Measurements from ENCODE around the gene MRPL21.

The MRPL21 gene

DNA sequence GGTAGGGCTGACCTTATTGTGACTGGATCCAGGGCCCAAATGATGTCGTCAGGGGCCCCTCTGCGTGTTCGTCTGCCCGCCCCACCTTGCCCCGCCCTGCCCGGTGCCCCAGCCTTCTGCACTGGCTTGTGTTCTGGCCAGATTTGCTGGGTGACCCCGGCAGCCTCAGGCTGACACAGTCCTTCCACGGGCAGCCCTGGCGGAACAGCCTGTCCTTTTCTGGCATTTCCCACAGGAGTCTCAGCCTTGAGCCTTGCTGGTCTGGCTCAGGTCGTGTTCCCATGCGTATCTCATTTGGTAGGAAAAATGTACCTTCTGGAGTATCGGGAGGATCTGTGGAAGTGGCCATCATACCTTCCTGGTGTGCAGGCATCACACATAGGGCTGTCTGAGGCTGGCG is 31.0 kb upstream of the MRPL21 start:
- H3K4me3 ChIP-seq (ENCODE audit: low read depth, low read length): no peak overlapping the region
- TF ChIP-seq, protein P1, sequence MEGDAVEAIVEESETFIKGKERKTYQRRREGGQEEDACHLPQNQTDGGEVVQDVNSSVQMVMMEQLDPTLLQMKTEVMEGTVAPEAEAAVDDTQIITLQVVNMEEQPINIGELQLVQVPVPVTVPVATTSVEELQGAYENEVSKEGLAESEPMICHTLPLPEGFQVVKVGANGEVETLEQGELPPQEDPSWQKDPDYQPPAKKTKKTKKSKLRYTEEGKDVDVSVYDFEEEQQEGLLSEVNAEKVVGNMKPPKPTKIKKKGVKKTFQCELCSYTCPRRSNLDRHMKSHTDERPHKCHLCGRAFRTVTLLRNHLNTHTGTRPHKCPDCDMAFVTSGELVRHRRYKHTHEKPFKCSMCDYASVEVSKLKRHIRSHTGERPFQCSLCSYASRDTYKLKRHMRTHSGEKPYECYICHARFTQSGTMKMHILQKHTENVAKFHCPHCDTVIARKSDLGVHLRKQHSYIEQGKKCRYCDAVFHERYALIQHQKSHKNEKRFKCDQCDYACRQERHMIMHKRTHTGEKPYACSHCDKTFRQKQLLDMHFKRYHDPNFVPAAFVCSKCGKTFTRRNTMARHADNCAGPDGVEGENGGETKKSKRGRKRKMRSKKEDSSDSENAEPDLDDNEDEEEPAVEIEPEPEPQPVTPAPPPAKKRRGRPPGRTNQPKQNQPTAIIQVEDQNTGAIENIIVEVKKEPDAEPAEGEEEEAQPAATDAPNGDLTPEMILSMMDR (IDR thresholded peaks at IDR 0.05; ENCODE audit: borderline replicate concordance, insufficient read depth, low read depth, low read length): no peak

DNA sequence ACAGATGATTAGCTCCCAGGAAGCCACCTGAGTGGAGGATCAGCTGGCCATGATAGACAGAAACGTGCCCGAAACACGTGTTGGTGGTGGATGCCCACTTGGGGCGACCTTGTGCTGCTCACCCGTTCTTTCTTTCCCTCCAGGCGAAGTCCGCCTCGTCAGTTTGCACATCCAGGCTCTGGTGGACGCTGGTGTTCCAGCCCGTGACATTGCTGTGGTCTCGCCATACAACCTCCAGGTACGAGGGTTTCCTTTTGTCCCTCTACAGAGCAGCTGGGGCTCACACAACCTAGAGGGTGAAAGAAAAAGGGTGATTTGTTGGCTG is 30.7 kb upstream of the MRPL21 start:
- TF ChIP-seq, protein P1 (IDR thresholded peaks at IDR 0.05; ENCODE audit: borderline replicate concordance, insufficient read depth, low read depth, low read length): no peak
- H3K4me3 ChIP-seq (ENCODE audit: low read depth, low read length): no peak overlapping the region

DNA sequence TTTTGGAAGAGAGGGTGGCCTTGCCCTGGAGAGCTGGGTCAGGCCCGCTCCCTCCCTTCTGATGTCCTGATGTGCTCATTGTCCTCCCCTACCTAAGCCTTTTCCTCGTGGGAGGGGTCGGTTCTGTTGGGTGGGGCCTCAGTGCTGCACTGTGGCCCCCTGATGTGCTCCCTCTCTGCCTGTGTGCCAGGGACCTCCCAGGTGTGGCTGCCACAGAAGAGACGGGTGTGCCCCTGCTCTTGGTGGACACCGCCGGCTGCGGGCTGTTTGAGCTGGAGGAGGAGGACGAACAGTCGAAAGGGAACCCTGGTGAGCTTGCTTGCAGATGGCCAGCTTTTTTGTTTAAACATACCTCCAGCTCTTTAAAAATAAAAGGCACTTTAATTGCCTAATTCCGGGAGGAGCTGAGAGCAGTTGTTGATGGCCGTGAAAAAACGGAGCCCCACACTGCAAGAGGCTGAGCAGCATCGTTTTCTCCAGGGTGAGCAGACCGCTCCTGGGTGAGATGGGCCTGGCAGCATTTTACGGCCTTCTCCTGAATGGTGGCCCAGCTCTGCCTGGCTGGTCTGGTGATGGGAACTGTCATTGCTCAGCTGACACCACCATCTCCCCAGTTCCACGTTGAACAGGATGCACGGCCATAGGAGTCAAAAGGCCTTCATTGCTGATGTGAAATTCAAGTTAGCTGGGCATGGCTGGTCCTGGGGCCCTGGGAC is 30.1 kb upstream of the MRPL21 start:
- TF ChIP-seq, protein P1 (IDR thresholded peaks at IDR 0.05; ENCODE audit: borderline replicate concordance, insufficient read depth, low read depth, low read length): no peak
- H3K4me3 ChIP-seq (ENCODE audit: low read depth, low read length): no peak overlapping the region

DNA sequence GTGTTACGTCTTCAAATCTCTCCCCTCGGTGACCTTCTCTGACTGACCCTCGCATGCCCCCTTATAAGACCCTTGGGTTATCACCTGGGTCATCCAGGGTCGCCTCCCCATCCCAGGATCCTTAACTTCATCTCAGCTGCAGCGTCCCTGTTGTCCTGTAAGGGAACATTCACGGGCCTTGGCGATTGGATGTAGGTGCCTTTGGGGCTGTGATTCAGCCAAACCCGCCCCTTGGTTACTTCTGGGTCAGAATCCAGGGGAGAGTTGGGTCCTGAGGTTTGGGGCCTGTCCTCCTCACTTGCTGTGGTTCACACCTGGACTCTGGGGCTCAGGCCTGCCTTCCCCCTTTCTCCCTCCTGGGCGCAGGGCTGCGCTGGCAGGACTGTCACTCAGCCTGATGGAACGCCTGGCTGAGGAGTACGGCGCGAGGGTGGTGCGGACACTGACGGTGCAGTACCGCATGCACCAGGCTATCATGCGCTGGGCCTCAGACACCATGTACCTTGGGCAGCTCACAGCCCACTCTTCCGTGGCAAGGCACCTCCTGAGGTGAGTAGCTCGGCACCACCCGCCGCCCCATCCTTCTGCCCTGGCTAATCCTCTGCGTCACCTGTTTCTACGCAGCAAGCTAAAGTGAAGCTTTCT is 29.4 kb upstream of the MRPL21 start:
- TF ChIP-seq, protein P1 (IDR thresholded peaks at IDR 0.05; ENCODE audit: borderline replicate concordance, insufficient read depth, low read depth, low read length): no peak

DNA sequence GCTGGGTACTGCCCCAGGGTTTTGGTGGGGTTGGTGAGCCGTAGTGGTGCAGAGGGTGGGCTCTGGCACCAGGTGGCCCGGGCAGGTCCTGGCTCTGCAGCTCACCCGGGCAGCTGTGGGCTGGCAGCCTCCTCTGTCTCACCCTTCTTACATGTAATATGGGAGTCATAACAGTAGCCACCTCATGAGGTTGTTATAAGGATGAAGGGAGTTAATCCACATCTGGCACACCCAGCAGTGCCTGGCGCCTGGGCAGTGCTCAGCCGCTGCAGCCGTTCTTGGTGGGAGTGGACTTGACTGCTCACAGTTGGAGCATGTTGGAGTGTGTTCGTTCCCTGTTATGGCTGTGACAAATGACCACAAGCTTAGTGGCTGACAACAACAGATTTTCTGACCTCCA is 28.7 kb upstream of the MRPL21 start:
- TF ChIP-seq, protein P1 (IDR thresholded peaks at IDR 0.05; ENCODE audit: borderline replicate concordance, insufficient read depth, low read depth, low read length): no peak

More for the DNA sequence above, 29.4 kb upstream of the MRPL21 start:
- H3K4me3 ChIP-seq (ENCODE audit: low read depth, low read length): no peak overlapping the region

DNA sequence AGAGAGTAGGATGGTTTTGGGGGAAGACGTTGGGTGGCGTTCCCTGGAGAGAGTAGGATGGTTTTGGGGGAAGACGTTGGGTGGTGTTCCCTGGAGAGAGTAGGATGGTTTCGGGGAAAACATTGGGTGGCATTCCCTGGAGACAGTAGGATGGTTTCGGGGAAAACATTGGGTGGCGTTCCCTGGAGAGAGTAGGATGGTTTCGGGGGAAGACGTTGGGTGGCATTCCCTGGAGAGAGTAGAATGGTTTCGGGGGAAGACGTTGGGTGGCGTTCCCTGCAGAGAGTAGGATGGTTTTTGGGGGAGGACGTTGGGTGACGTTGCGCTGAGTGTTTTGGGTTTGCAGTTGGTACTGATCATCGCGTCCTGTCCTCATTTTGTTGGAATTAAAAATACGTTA is 28.3 kb upstream of the MRPL21 start:
- no peak overlapping the region for H3K4me3 ChIP-seq (ENCODE audit: low read depth, low read length)
- TF ChIP-seq, protein P1 (IDR thresholded peaks at IDR 0.05; ENCODE audit: borderline replicate concordance, insufficient read depth, low read depth, low read length): no peak

More for the DNA sequence above, 28.7 kb upstream of the MRPL21 start:
- no peak overlapping the region for H3K4me3 ChIP-seq (ENCODE audit: low read depth, low read length)

Data from GM12875 (cell line).